HepG2 (cell line): ENCODE measurements around the gene SH3YL1. TPM values are rescaled to one million over a fixed set of nuclear protein-coding genes. Genes with fewer than 3 reads are reported as not detected.

Experiments used
- FOXA3 ChIP-seq: IDR thresholded peaks from 2 replicates; pipeline ENCODE4 v1.6.1; 2016; ENCODE audit warnings: missing genetic modification reagents, missing compliant biosample characterization
- NR2C2 ChIP-seq: sonication (generic); formaldehyde crosslinking; IDR thresholded peaks from 2 replicates; pipeline ENCODE4 v1.4.0; 2020; ENCODE audit warnings: missing genetic modification reagents, mild to moderate bottlenecking, moderate library complexity, borderline replicate concordance
- RBM22 ChIP-seq: fragments of 200-400 bp; formaldehyde crosslinking; optimal IDR thresholded peaks from 2 replicates; pipeline ENCODE3; 2017; ENCODE audit warnings: mild to moderate bottlenecking, low read length, moderate library complexity
- SMC3 ChIP-seq: IDR thresholded peaks from 2 replicates; pipeline ENCODE4 v1.6.1; 2011; ENCODE audit warnings: low read length, improper control_type of control experiment
- SP1 ChIP-seq, 2 experiments: fragments of 450-650 bp in 1 of 2; sonication (generic) in 1 of 2; formaldehyde crosslinking in 1 of 2; IDR thresholded peaks; 2 replicates each; pipeline versions ENCODE4 v1.4.0 to v1.6.1; 2016 to 2020; ENCODE audit warnings: missing genetic modification reagents in 1 of 2
- SPEN ChIP-seq: sonication (generic); formaldehyde crosslinking; IDR thresholded peaks from 2 replicates; pipeline ENCODE4 v1.5.1; 2020; ENCODE audit warnings: low read depth, mild to moderate bottlenecking, missing genetic modification reagents
- TAF1 ChIP-seq: sonication (generic); formaldehyde crosslinking; IDR thresholded peaks from 2 replicates; pipeline ENCODE4 v1.4.0; 2020; ENCODE audit warnings: missing genetic modification reagents
- YY1 ChIP-seq: IDR thresholded peaks from 2 replicates; pipeline ENCODE4 v1.6.1; 2011; ENCODE audit warnings: low read length, low read depth, moderate library complexity, mild to moderate bottlenecking; ENCODE audit not compliant: insufficient read depth, insufficient replicate concordance
- ZNF616 ChIP-seq: sonication (generic); formaldehyde crosslinking; IDR thresholded peaks from 2 replicates; pipeline ENCODE4 v1.5.0; 2020; ENCODE audit warnings: low read depth, mild to moderate bottlenecking, missing genetic modification reagents
- ZNF644 ChIP-seq: IDR thresholded peaks from 2 replicates; pipeline ENCODE4 v1.6.1; 2016; ENCODE audit warnings: low read depth
- polyA plus RNA-seq, 8 experiments: library from polyadenylated mRNA; depleted of rRNA in 3 of 8; stranded (reverse) in 7 of 8; unstranded in 1 of 8; fragments of >200 nt; fragmentation: Illumina TruSeq in 4 of 8; extraction: Trizol in 4 of 8; gene quantifications; 2 replicates each; pipeline versions ENCODE4 v1.2.1 to v1.2.3, GENCODE V29; 2011 to 2016; ENCODE audit warnings: low read depth in 4 of 8, missing spikeins in 1 of 8, mixed read lengths in 1 of 8; ENCODE audit not compliant: insufficient read depth in 1 of 8
- total RNA-seq, 5 experiments: library from RNA; depleted of rRNA; stranded (reverse); fragments of >200 nt; fragmentation: Illumina TruSeq; extraction: Trizol; gene quantifications; 2 replicates each; pipeline ENCODE4 v1.2.3, GENCODE V29; 2016; ENCODE audit warnings: low read depth in 1 of 5
- TF ChIP-seq, protein P1 (sequence below): sonication (generic); formaldehyde crosslinking; IDR thresholded peaks from 2 replicates; pipeline ENCODE4 v1.5.1; 2020; ENCODE audit warnings: mild to moderate bottlenecking, missing genetic modification reagents
- TF ChIP-seq, protein P2 (sequence below): sonication (generic); formaldehyde crosslinking; IDR thresholded peaks from 2 replicates; pipeline ENCODE4 v1.4.0; 2020; ENCODE audit warnings: missing genetic modification reagents, borderline replicate concordance
- TF ChIP-seq, protein P3 (sequence below): sonication (generic); formaldehyde crosslinking; IDR thresholded peaks from 2 replicates; pipeline ENCODE4 v1.5.0; 2020; ENCODE audit warnings: mild to moderate bottlenecking, missing genetic modification reagents, moderate library complexity
- TF ChIP-seq, protein P4 (sequence below): IDR thresholded peaks from 2 replicates; pipeline ENCODE4 v1.6.1; 2016; ENCODE audit warnings: low read depth
- TF ChIP-seq, protein P5 (sequence below): sonication (generic); formaldehyde crosslinking; IDR thresholded peaks from 2 replicates; pipeline ENCODE4 v1.4.0; 2020; ENCODE audit warnings: missing genetic modification reagents

SH3YL1 gene
- total and polyA plus RNA-seq, 2 of the 13 experiments (the other 11 are each of a cell fraction or from before 2014, with no cell fraction given) = 13.0 to 48.2 TPM

DNA sequence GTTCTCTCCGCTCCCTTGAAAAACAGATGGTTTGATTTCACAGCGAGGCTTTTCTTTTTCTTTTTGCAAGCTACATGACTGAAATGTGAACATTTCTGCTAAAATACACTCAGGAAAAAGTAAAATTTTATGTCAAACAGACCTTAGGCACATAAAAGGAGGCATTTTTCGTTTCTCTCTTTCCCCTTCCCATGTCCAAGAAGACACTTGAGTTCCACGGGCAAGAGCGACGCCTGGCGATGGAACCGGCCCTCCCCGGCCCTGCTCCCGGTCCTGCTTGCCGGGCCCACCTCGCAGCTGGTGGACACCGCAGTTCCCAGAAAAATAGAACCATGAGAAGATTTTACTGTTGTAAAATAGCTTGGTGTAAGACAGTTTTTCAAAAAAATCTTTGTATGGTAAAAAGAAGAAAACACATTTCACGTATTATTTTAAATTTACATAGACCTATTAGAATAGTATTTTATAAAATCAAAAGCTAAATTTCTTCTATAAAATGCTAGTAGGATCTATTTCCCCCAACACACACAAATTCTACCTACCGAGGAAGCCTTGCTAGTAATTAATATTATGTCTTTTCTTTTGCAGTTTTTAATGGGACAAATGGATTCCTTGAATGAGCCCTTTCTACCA is 26.4 kb upstream of the SH3YL1 start (continued):
- peak; percentile 44 for TF ChIP-seq YY1
- no peak for TF ChIP-seq TAF1 (CRISPR knock-in tag)
- peak; percentile 87 for TF ChIP-seq SMC3
- TF ChIP-seq FOXA3 (CRISPR knock-in tag) = peak; percentile 34; the same call in 1 of the 2 replicates
- no peak for TF ChIP-seq ZNF644 (CRISPR knock-in tag)
- TF ChIP-seq SP1 (IDR thresholded peaks at IDR 0.05) = no peak
- TF ChIP-seq SP1 (CRISPR knock-in tag; IDR thresholded peaks at IDR 0.05) = no peak
- no peak for TF ChIP-seq RBM22
- TF ChIP-seq, protein P1, sequence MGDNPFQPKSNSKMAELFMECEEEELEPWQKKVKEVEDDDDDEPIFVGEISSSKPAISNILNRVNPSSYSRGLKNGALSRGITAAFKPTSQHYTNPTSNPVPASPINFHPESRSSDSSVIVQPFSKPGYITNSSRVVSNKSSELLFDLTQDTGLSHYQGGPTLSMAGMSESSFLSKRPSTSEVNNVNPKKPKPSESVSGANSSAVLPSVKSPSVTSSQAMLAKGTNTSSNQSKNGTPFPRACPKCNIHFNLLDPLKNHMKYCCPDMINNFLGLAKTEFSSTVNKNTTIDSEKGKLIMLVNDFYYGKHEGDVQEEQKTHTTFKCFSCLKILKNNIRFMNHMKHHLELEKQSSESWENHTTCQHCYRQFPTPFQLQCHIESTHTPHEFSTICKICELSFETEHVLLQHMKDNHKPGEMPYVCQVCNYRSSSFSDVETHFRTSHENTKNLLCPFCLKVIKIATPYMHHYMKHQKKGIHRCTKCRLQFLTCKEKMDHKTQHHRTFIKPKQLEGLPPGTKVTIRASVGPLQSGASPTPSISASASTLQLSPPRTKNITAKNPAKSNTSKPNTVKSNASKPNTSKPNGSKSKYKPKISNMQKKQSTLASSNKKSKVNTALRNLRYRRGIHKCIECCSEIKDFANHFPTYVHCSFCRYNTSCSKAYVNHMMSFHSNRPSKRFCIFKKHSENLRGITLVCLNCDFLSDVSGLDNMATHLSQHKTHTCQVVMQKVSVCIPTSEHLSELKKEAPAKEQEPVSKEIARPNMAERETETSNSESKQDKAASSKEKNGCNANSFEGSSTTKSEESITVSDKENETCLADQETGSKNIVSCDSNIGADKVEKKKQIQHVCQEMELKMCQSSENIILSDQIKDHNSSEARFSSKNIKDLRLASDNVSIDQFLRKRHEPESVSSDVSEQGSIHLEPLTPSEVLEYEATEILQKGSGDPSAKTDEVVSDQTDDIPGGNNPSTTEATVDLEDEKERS (CRISPR knock-in tag) = 0 out of 2 replicates have a peak, but pooled peaks have one; percentile 5
- TF ChIP-seq, protein P2, sequence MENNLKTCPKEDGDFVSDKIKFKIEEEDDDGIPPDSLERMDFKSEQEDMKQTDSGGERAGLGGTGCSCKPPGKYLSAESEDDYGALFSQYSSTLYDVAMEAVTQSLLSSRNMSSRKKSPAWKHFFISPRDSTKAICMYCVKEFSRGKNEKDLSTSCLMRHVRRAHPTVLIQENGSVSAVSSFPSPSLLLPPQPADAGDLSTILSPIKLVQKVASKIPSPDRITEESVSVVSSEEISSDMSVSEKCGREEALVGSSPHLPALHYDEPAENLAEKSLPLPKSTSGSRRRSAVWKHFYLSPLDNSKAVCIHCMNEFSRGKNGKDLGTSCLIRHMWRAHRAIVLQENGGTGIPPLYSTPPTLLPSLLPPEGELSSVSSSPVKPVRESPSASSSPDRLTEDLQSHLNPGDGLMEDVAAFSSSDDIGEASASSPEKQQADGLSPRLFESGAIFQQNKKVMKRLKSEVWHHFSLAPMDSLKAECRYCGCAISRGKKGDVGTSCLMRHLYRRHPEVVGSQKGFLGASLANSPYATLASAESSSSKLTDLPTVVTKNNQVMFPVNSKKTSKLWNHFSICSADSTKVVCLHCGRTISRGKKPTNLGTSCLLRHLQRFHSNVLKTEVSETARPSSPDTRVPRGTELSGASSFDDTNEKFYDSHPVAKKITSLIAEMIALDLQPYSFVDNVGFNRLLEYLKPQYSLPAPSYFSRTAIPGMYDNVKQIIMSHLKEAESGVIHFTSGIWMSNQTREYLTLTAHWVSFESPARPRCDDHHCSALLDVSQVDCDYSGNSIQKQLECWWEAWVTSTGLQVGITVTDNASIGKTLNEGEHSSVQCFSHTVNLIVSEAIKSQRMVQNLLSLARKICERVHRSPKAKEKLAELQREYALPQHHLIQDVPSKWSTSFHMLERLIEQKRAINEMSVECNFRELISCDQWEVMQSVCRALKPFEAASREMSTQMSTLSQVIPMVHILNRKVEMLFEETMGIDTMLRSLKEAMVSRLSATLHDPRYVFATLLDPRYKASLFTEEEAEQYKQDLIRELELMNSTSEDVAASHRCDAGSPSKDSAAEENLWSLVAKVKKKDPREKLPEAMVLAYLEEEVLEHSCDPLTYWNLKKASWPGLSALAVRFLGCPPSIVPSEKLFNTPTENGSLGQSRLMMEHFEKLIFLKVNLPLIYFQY = 0 out of 2 replicates have a peak, but pooled peaks have one; percentile 44
- TF ChIP-seq, protein P3, sequence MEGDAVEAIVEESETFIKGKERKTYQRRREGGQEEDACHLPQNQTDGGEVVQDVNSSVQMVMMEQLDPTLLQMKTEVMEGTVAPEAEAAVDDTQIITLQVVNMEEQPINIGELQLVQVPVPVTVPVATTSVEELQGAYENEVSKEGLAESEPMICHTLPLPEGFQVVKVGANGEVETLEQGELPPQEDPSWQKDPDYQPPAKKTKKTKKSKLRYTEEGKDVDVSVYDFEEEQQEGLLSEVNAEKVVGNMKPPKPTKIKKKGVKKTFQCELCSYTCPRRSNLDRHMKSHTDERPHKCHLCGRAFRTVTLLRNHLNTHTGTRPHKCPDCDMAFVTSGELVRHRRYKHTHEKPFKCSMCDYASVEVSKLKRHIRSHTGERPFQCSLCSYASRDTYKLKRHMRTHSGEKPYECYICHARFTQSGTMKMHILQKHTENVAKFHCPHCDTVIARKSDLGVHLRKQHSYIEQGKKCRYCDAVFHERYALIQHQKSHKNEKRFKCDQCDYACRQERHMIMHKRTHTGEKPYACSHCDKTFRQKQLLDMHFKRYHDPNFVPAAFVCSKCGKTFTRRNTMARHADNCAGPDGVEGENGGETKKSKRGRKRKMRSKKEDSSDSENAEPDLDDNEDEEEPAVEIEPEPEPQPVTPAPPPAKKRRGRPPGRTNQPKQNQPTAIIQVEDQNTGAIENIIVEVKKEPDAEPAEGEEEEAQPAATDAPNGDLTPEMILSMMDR (CRISPR knock-in tag) = peak; percentile 96
- TF ChIP-seq, protein P4, sequence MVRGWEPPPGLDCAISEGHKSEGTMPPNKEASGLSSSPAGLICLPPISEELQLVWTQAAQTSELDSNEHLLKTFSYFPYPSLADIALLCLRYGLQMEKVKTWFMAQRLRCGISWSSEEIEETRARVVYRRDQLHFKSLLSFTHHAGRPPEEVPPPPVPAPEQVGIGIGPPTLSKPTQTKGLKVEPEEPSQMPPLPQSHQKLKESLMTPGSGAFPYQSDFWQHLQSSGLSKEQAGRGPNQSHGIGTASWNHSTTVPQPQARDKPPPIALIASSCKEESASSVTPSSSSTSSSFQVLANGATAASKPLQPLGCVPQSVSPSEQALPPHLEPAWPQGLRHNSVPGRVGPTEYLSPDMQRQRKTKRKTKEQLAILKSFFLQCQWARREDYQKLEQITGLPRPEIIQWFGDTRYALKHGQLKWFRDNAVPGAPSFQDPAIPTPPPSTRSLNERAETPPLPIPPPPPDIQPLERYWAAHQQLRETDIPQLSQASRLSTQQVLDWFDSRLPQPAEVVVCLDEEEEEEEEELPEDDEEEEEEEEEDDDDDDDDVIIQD (CRISPR knock-in tag) = no peak
- TF ChIP-seq ZNF616 (CRISPR knock-in tag) = no peak
- no peak; the same call in 1 of the 2 replicates for TF ChIP-seq NR2C2
- TF ChIP-seq, protein P5, sequence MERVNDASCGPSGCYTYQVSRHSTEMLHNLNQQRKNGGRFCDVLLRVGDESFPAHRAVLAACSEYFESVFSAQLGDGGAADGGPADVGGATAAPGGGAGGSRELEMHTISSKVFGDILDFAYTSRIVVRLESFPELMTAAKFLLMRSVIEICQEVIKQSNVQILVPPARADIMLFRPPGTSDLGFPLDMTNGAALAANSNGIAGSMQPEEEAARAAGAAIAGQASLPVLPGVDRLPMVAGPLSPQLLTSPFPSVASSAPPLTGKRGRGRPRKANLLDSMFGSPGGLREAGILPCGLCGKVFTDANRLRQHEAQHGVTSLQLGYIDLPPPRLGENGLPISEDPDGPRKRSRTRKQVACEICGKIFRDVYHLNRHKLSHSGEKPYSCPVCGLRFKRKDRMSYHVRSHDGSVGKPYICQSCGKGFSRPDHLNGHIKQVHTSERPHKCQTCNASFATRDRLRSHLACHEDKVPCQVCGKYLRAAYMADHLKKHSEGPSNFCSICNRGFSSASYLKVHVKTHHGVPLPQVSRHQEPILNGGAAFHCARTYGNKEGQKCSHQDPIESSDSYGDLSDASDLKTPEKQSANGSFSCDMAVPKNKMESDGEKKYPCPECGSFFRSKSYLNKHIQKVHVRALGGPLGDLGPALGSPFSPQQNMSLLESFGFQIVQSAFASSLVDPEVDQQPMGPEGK (CRISPR knock-in tag) = 0 out of 2 replicates have a peak, but pooled peaks have one; percentile 34
- no peak for TF ChIP-seq SPEN (CRISPR knock-in tag)
